PC-3 (cell line): ENCODE measurements around the gene GFOD1.

Experiments
- CTCF ChIP-seq: fragments of 300-600 bp; sonication (generic); conservative IDR thresholded peaks from 2 replicates; pipeline ENCODE4 v1.5.1; 2017; ENCODE audit warnings: antibody characterized with exemption, low read depth, mild to moderate bottlenecking, low read length
- EZH2 ChIP-seq: fragments of 300-600 bp; sonication (generic); IDR thresholded peaks from one replicate; pipeline ENCODE4 v1.6.1; 2017; ENCODE audit warnings: antibody characterized with exemption, mild to moderate bottlenecking, low read length; ENCODE audit not compliant: unreplicated experiment
- EZH2phosphoT487 ChIP-seq: fragments of 300-600 bp; sonication (generic); IDR thresholded peaks from 2 replicates; pipeline ENCODE4 v1.6.1; 2018; ENCODE audit warnings: mild to moderate bottlenecking, antibody characterized with exemption, low read length, borderline replicate concordance

- TF ChIP-seq CTCF = no peak
- TF ChIP-seq EZH2phosphoT487 = no peak
- TF ChIP-seq EZH2 = no peak
Observed at GRCh38 chr6:13407368-13407708, 80.1 kb downstream of the GFOD1 start.
